Tibial artery (tissue), 4 donors: ENCODE data around the gene ERC2.

Source experiments
- DNase-seq, 2 donors: peaks; one replicate each; pipeline ENCODE4 v3.0.0-alpha.2; 2019
- H3K27ac ChIP-seq, 2 donors: fragments of 200-600 bp; sonication (generic) in 1 of 2; 1 replicate in 1 of 2; 2 replicates in 1 of 2; pipeline ENCODE4 v1.5.1; 2018 to 2019; ENCODE audit warnings: mild to moderate bottlenecking in 1 of 2
- H3K27me3 ChIP-seq, 2 donors: fragments of 200-600 bp; sonication (generic) in 1 of 2; one replicate each; pipeline versions ENCODE4 v1.5.1 to v1.6.0; 2016 to 2019
- H3K36me3 ChIP-seq, 3 donors: fragments of 200-600 bp; sonication (generic) in 2 of 3; one replicate each; pipeline ENCODE4 v1.5.1; 2016 to 2019; ENCODE audit warnings: mild to moderate bottlenecking in 2 of 3
- H3K4me1 ChIP-seq, 4 donors: fragments of 200-600 bp; sonication (generic) in 2 of 4; 1 replicate in 3 of 4; 2 replicates in 1 of 4; pipeline ENCODE4 v1.5.1; 2016 to 2019
- H3K4me3 ChIP-seq, 2 donors: fragments of 200-600 bp; sonication (generic) in 1 of 2; 1 replicate in 1 of 2; 2 replicates in 1 of 2; pipeline ENCODE4 v1.5.1; 2018 to 2019; ENCODE audit warnings: mild to moderate bottlenecking in 2 of 2
- H3K9me3 ChIP-seq, 3 donors: fragments of 200-600 bp; sonication (generic) in 1 of 3; one replicate each; pipeline ENCODE4 v1.5.1; 2016 to 2019
- CTCF ChIP-seq, 2 experiments: fragments of 200-600 bp in 1 of 2; fragments of 450-650 bp in 1 of 2; IDR thresholded peaks; one replicate each; pipeline ENCODE4 v1.5.1; 2017 to 2019; ENCODE audit warnings: antibody characterized with exemption in 2 of 2, mild to moderate bottlenecking in 1 of 2, moderate library complexity in 1 of 2
- intact Hi-C: fragments of 100-400 bp; cut with DNase I; formaldehyde crosslinking; loops from one replicate; pipeline ENCODE4 v1.15.0; 2023; ENCODE audit warnings: low total_unique reads

ERC2 gene

DNA sequence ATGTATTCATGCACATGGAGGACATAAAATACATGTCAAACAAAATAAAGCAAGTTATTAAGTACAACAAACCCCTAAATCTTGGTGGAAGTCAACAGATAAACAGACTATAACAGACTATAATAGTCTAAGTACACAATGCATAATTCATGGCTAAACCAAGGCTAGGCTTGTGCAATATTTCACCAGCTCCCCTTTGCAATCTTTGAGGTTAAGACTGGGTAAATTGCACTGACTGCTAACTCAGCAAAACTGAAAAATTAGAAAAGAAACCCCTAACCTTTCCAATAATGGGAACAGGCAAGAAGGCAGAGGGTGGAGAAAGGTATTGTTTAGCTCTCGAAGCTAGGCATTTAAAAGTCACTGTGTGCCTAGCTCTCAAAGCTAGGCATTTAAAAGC is 676.3 kb downstream of the ERC2 start:
- Histone ChIP-seq H3K4me3 (no peak overlapping the region), H3K36me3 (no peaks in the 10 kb centered on the region), H3K4me1 (no peaks in the 10 kb centered on the region), H3K27ac (no peak overlapping the region), H3K9me3 (no peaks in the 10 kb centered on the region), H3K27me3 (no peaks in the 10 kb centered on the region)
- DNase-seq, result no peak
- intact Hi-C loops, result no loop called here
- TF ChIP-seq CTCF (IDR thresholded peaks at IDR 0.05), result no peak

DNA sequence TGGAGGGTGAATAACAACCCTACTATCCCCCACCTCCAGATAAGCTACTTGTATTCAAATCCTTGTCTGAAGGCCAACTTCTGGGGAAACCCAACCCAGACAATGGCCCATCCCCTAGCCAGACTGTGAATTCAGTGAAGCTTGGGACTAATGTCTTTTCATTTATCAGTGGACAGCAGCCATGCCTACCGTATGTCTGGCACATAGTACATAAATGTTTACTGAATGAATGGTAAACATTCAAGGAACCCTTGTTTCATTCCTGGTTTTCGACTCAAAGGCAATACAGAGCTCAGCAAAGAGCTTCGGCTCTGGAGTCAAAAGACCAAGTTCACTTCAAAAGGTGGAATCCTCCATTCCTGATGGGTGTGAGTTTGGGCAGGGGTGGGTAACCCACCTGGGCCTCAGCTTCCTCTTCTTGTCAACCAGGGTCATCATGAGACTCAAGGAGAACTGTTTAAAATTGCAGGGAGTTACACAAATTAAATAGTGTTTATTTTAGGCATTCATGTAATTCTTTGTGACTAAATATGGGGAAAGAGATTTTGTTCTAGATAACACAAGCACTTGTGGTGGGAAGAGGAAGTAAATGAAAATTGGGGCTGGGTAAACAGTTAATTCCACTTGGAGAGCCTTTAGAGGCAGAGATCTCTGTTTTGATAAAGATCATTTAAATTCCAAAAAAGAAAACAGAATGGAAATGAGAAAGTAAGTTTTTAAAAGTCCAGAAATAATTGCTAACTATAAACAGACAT is 677.5 kb downstream of the ERC2 start:
- H3K36me3 ChIP-seq, result no peaks in the 10 kb centered on the region
- no peak for DNase-seq
- no peaks in the 10 kb centered on the region for H3K4me1 ChIP-seq
- H3K27me3 ChIP-seq, result no peaks in the 10 kb centered on the region
- intact Hi-C loops, result no loop called here
- no peak for TF ChIP-seq CTCF (IDR thresholded peaks at IDR 0.05)
- H3K4me3 ChIP-seq, result no peak overlapping the region
- no peaks in the 10 kb centered on the region for H3K9me3 ChIP-seq
- no peak overlapping the region for H3K27ac ChIP-seq

DNA sequence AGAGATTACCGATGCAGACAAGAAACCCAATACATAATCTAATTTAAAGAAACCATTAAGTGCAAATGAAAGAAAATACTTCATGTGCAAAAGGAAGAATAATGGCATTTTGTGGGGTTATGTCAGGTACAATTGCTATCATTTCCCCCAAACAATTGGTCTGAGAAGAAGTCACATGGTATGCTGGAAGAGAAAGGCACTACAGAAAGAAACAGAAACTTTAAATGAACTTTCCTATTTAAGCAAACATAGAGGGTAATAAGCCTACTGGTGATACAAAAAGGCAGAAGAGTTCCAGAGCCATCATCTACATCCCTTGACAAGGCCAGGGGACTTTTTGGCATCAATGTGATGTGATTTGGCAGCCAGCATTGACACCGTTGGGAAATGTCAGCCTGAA is 678.8 kb downstream of the ERC2 start:
- no peak overlapping the region for H3K27ac ChIP-seq
- H3K4me1 ChIP-seq, result no peaks in the 10 kb centered on the region
- no peak for TF ChIP-seq CTCF (IDR thresholded peaks at IDR 0.05)
- no peak overlapping the region for H3K4me3 ChIP-seq
- H3K36me3 ChIP-seq, result no peaks in the 10 kb centered on the region
- no peak for DNase-seq
- H3K9me3 ChIP-seq, result no peaks in the 10 kb centered on the region
- intact Hi-C loops, result no loop called here
- H3K27me3 ChIP-seq, result no peaks in the 10 kb centered on the region

- TF ChIP-seq CTCF (IDR thresholded peaks at IDR 0.05), result no peak
- no peak overlapping the region for H3K4me3 ChIP-seq
- no peaks in the 10 kb centered on the region for H3K36me3 ChIP-seq
- no peak for DNase-seq
- intact Hi-C loops, result no loop called here
- H3K27ac ChIP-seq, result no peak overlapping the region
- no peaks in the 10 kb centered on the region for H3K4me1 ChIP-seq
- H3K9me3 ChIP-seq, result no peaks in the 10 kb centered on the region
- no peaks in the 10 kb centered on the region for H3K27me3 ChIP-seq
Observed at GRCh38 chr3:55782807-55783206, 685.5 kb downstream of the ERC2 start.

DNA sequence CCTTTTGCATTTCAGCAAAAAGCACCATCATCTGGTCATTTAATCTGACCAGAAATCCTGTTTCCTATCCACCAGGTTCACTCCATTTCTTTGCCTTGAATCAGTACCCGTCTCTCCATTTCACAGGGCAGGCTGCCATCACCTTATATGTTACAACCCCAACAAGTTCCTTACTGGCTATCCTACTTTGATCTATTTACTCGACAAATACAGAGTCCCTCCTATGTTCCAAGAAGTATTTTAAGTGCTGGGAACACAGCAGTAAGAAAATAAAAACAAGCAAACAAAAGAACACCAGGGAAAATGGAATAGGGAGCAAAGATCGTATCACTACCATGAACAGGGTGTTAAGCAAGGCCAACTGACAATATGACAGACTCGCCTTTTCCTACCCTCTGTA is 685.9 kb downstream of the ERC2 start:
- Histone ChIP-seq H3K9me3 (no peaks in the 10 kb centered on the region), H3K4me1 (no peaks in the 10 kb centered on the region), H3K36me3 (no peaks in the 10 kb centered on the region), H3K27ac (no peak overlapping the region), H3K4me3 (no peak overlapping the region), H3K27me3 (no peaks in the 10 kb centered on the region)
- intact Hi-C loops, result no loop called here
- TF ChIP-seq CTCF (IDR thresholded peaks at IDR 0.05), result no peak
- no peak for DNase-seq

- H3K36me3 ChIP-seq, result no peaks in the 10 kb centered on the region
- intact Hi-C loops, result no loop called here
- TF ChIP-seq CTCF (IDR thresholded peaks at IDR 0.05), result no peak
- no peak for DNase-seq
- no peak overlapping the region for H3K27ac ChIP-seq
- H3K4me3 ChIP-seq, result no peak overlapping the region
- H3K4me1 ChIP-seq, result no peaks in the 10 kb centered on the region
- H3K9me3 ChIP-seq, result no peaks in the 10 kb centered on the region
- peaks cover 0 to 3% of the 10 kb centered on the region in 2 donors for H3K27me3 ChIP-seq
Observed at GRCh38 chr3:55780913-55781312, 687.4 kb downstream of the ERC2 start.
